K562 (cell line): ENCODE results near the gene MBNL1. TPM values are rescaled to one million over a fixed set of nuclear protein-coding genes. Genes with fewer than 3 reads are reported as not detected.

Experiments
- ARHGAP35 ChIP-seq: fragments of 450-650 bp; IDR thresholded peaks from 2 replicates; pipeline ENCODE4 v1.6.1; 2018; ENCODE audit not compliant: partially characterized antibody
- ATF7 ChIP-seq: fragments of 450-650 bp; IDR thresholded peaks from 2 replicates; pipeline ENCODE4 v1.7.1; 2014; ENCODE audit warnings: mild to moderate bottlenecking, moderate library complexity
- FOS ChIP-seq: IDR thresholded peaks from 3 replicates; pipeline ENCODE4 v1.6.1; 2011; ENCODE audit not compliant: insufficient read length; ENCODE audit errors: extremely low read depth
- IRF2 ChIP-seq: sonication (generic); formaldehyde crosslinking; IDR thresholded peaks from 2 replicates; pipeline ENCODE4 v1.8.1; 2022; ENCODE audit warnings: mild to moderate bottlenecking, missing genetic modification reagents
- NCOA1 ChIP-seq: fragments of 450-650 bp; IDR thresholded peaks from 2 replicates; pipeline ENCODE4 v1.6.1; 2016; ENCODE audit warnings: low read depth
- NFE2L1 ChIP-seq: fragments of 450-650 bp; IDR thresholded peaks from 2 replicates; pipeline ENCODE4 v1.6.1; 2016; ENCODE audit warnings: missing genetic modification characterization, low read depth, mild to moderate bottlenecking, missing compliant biosample characterization, moderate library complexity, borderline replicate concordance
- NR4A1 ChIP-seq, 2 experiments: fragments of 250-450 bp in 1 of 2; fragments of 450-650 bp in 1 of 2; sonication (Bioruptor Pico) in 1 of 2; IDR thresholded peaks; 2 replicates each; pipeline versions ENCODE4 v1.4.0 to v1.6.1; 2016 to 2020; ENCODE audit warnings: mild to moderate bottlenecking in 2 of 2, missing compliant biosample characterization in 1 of 2, missing genetic modification characterization in 1 of 2, moderate library complexity in 1 of 2
- SAFB2 ChIP-seq: fragments of 200-400 bp; formaldehyde crosslinking; IDR thresholded peaks from 2 replicates; pipeline ENCODE4 v1.6.1; 2018; ENCODE audit warnings: borderline replicate concordance, low read length, low read depth, moderate library complexity; ENCODE audit not compliant: severe bottlenecking
- SRSF3 ChIP-seq: fragments of 200-400 bp; formaldehyde crosslinking; IDR thresholded peaks from 2 replicates; pipeline ENCODE4 v1.6.1; 2016; ENCODE audit warnings: mild to moderate bottlenecking, low read length, moderate library complexity; ENCODE audit not compliant: insufficient read depth
- TGIF2 ChIP-seq: sonication (generic); formaldehyde crosslinking; IDR thresholded peaks from 2 replicates; pipeline ENCODE4 v1.8.1; 2022; ENCODE audit warnings: mild to moderate bottlenecking, missing genetic modification reagents, moderate library complexity
- polyA plus RNA-seq, 8 experiments: library from polyadenylated mRNA; depleted of rRNA in 4 of 8; stranded (reverse) in 5 of 8; unstranded in 3 of 8; fragments of >200 nt; fragmentation: Nextera tagmentation in 2 of 8; fragmentation: Illumina TruSeq in 1 of 8; extraction: Ambion mirVana in 2 of 8; extraction: Trizol in 1 of 8; gene quantifications; 2 replicates each; pipeline versions ENCODE4 v1.2.1 to v1.2.3, GENCODE V29; 2011 to 2014; ENCODE audit warnings: inconsistent platforms in 1 of 8, missing spikeins in 1 of 8
- total RNA-seq, 7 experiments: library from RNA; depleted of rRNA in 6 of 7; stranded (reverse); fragments of >200 nt in 6 of 7; fragmentation: Illumina TruSeq in 2 of 7; extraction: Trizol in 2 of 7; gene quantifications; 2 replicates each; pipeline versions ENCODE4 v1.2.1 to v1.2.3, GENCODE V29; 2011 to 2021; ENCODE audit warnings: low replicate concordance in 1 of 7
- TF ChIP-seq, protein P1 (sequence below): fragments of 450-650 bp; IDR thresholded peaks from 2 replicates; pipeline ENCODE4 v1.7.1; 2018; ENCODE audit warnings: mild to moderate bottlenecking, low read depth; ENCODE audit not compliant: partially characterized antibody
- TF ChIP-seq, protein P2 (sequence below): sonication (generic); IDR thresholded peaks from 2 replicates; pipeline ENCODE4 v1.6.1; 2016
- TF ChIP-seq, protein P3 (sequence below): IDR thresholded peaks from 2 replicates; pipeline ENCODE4 v1.6.1; 2016; ENCODE audit warnings: missing genetic modification characterization, missing compliant biosample characterization

MBNL1 gene
- total and polyA plus RNA-seq, 9 of the 15 experiments (the other 6 are each of a cell fraction or from before 2014, with no cell fraction given): 70.3 to 243 (median 220) TPM

DNA sequence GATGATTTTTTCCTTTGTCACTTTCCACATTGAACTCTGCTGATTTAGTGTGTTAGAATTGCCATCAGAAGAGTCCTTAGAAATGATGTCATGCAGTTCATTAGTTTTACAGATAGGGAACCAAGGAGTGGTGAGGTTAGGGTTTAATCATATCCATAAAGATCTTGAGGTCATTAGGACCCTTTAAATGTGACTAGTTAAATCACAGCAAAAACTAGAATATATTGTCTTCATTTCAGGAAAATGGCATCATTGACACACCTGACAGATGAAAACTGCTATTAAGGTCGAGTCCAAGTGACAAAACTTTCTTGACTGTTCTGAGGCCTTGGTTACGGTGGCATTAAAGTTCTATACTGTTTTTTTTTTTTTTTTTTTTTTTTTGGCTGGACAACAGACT is 50.5 kb downstream of the MBNL1 start (continued):
- TF ChIP-seq, protein P1, sequence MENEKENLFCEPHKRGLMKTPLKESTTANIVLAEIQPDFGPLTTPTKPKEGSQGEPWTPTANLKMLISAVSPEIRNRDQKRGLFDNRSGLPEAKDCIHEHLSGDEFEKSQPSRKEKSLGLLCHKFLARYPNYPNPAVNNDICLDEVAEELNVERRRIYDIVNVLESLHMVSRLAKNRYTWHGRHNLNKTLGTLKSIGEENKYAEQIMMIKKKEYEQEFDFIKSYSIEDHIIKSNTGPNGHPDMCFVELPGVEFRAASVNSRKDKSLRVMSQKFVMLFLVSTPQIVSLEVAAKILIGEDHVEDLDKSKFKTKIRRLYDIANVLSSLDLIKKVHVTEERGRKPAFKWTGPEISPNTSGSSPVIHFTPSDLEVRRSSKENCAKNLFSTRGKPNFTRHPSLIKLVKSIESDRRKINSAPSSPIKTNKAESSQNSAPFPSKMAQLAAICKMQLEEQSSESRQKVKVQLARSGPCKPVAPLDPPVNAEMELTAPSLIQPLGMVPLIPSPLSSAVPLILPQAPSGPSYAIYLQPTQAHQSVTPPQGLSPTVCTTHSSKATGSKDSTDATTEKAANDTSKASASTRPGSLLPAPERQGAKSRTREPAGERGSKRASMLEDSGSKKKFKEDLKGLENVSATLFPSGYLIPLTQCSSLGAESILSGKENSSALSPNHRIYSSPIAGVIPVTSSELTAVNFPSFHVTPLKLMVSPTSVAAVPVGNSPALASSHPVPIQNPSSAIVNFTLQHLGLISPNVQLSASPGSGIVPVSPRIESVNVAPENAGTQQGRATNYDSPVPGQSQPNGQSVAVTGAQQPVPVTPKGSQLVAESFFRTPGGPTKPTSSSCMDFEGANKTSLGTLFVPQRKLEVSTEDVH: no peak
- TF ChIP-seq ARHGAP35 (no peak), SAFB2 (no peak), ATF7 (peak; percentile 91), NCOA1 (peak; percentile 51; the same call in 1 of the 2 replicates), SRSF3 (no peak), IRF2 (no peak), FOS (no peak), TGIF2 (CRISPR knock-in tag) (no peak), NFE2L1 (tag) (no peak), NR4A1 (CRISPR knock-in tag; IDR thresholded peaks at IDR 0.05) (no peak), NR4A1 (tag; IDR thresholded peaks at IDR 0.05) (no peak)
- TF ChIP-seq, protein P2, sequence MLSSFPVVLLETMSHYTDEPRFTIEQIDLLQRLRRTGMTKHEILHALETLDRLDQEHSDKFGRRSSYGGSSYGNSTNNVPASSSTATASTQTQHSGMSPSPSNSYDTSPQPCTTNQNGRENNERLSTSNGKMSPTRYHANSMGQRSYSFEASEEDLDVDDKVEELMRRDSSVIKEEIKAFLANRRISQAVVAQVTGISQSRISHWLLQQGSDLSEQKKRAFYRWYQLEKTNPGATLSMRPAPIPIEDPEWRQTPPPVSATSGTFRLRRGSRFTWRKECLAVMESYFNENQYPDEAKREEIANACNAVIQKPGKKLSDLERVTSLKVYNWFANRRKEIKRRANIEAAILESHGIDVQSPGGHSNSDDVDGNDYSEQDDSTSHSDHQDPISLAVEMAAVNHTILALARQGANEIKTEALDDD: peak; percentile 61
- TF ChIP-seq, protein P3, sequence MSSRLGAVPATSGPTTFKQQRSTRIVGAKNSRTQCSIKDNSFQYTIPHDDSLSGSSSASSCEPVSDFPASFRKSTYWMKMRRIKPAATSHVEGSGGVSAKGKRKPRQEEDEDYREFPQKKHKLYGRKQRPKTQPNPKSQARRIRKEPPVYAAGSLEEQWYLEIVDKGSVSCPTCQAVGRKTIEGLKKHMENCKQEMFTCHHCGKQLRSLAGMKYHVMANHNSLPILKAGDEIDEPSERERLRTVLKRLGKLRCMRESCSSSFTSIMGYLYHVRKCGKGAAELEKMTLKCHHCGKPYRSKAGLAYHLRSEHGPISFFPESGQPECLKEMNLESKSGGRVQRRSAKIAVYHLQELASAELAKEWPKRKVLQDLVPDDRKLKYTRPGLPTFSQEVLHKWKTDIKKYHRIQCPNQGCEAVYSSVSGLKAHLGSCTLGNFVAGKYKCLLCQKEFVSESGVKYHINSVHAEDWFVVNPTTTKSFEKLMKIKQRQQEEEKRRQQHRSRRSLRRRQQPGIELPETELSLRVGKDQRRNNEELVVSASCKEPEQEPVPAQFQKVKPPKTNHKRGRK (tag): no peak
